ENCODE results near the gene ADGRV1. TPM values are rescaled to one million over a fixed set of nuclear protein-coding genes. Genes with fewer than 3 reads are reported as not detected.

ADGRV1 gene
- total RNA-seq, 2 experiments from 2014 or later: not detected

- DNase-seq (ENCODE audit: low spot score): no peak
- ChIA-PET CTCF (ENCODE audit: unreplicated experiment) (no interaction called here), POLR2A (interaction anchor here (0.9 to 1.0 kb wide), 2 partner anchors 13 to 423 kb away, joined by 3 read pairs; no protein-coding TSS in a partner anchor)
- BruUV-seq (replicated peaks): no TSS peak
- no peaks in the 10 kb centered on the region for H3K36me3 ChIP-seq (ENCODE audit: insufficient read depth, low read length)
- no peak overlapping the region for H3K27ac ChIP-seq (ENCODE audit: low read depth, low read length, poor library complexity, severe bottlenecking)
- no peaks in the 10 kb centered on the region for H3K9me2 ChIP-seq (ENCODE audit: insufficient read depth, low read length)
- H3K4me3 ChIP-seq (ENCODE audit: low read depth, low read length, poor library complexity, severe bottlenecking): no peak overlapping the region
- no peaks in the 10 kb centered on the region for H3K9me3 ChIP-seq (ENCODE audit: low read length)
- no peaks in the 10 kb centered on the region for H3K79me2 ChIP-seq (ENCODE audit: insufficient read depth, low read depth, low read length)
- H4K20me1 ChIP-seq (ENCODE audit: insufficient read depth, low read length): no peaks in the 10 kb centered on the region
- H3K4me1 ChIP-seq (ENCODE audit: insufficient read depth, low read length, poor library complexity, severe bottlenecking): no peaks in the 10 kb centered on the region
- no peak overlapping the region for H2AFZ ChIP-seq (ENCODE audit: low read length)
- no peak overlapping the region for H3K4me2 ChIP-seq (ENCODE audit: low read length)
- no peak for TF ChIP-seq EZH2phosphoT487 (IDR thresholded peaks at IDR 0.05; ENCODE audit: borderline replicate concordance, low read depth, low read length)
- no peak for TF ChIP-seq CTCF (conservative IDR thresholded peaks at IDR 0.05; ENCODE audit: low read length)
- intact Hi-C loops (cut with micrococcal nuclease; ENCODE audit: unreplicated experiment): no loop called here
Observed at GRCh38 chr5:91025956-91026355, 467.4 kb downstream of the ADGRV1 start.

- no peaks in the 10 kb centered on the region for H3K9me2 ChIP-seq (ENCODE audit: insufficient read depth, low read length)
- POLR2A ChIA-PET: interaction anchor here (0.6 to 0.9 kb wide), 3 partner anchors 9 to 161 kb away, joined by 3 read pairs; no protein-coding TSS in a partner anchor
- no peaks in the 10 kb centered on the region for H3K36me3 ChIP-seq (ENCODE audit: insufficient read depth, low read length)
- no peaks in the 10 kb centered on the region for H4K20me1 ChIP-seq (ENCODE audit: insufficient read depth, low read length)
- H3K27ac ChIP-seq (ENCODE audit: low read depth, low read length, poor library complexity, severe bottlenecking): no peak overlapping the region
- no peak overlapping the region for H3K4me3 ChIP-seq (ENCODE audit: low read depth, low read length, poor library complexity, severe bottlenecking)
- no peak for DNase-seq (ENCODE audit: low spot score)
- TF ChIP-seq CTCF (conservative IDR thresholded peaks at IDR 0.05; ENCODE audit: low read length) (no peak), EZH2phosphoT487 (IDR thresholded peaks at IDR 0.05; ENCODE audit: borderline replicate concordance, low read depth, low read length) (no peak)
- no TSS peak for BruUV-seq (replicated peaks)
- no peak overlapping the region for H2AFZ ChIP-seq (ENCODE audit: low read length)
- H3K79me2 ChIP-seq (ENCODE audit: insufficient read depth, low read depth, low read length): no peaks in the 10 kb centered on the region
- no peaks in the 10 kb centered on the region for H3K4me1 ChIP-seq (ENCODE audit: insufficient read depth, low read length, poor library complexity, severe bottlenecking)
- H3K9me3 ChIP-seq (ENCODE audit: low read length): no peaks in the 10 kb centered on the region
- CTCF ChIA-PET (ENCODE audit: unreplicated experiment): no interaction called here
- H3K4me2 ChIP-seq (ENCODE audit: low read length): no peak overlapping the region
- intact Hi-C loops (cut with micrococcal nuclease; ENCODE audit: unreplicated experiment): no loop called here
Observed at GRCh38 chr5:91026466-91026865, 467.9 kb downstream of the ADGRV1 start.

- no peak for DNase-seq (ENCODE audit: low spot score)
- Histone ChIP-seq H4K20me1 (ENCODE audit: insufficient read depth, low read length) (no peaks in the 10 kb centered on the region), H3K27ac (ENCODE audit: low read depth, low read length, poor library complexity, severe bottlenecking) (no peak overlapping the region), H3K9me2 (ENCODE audit: insufficient read depth, low read length) (no peaks in the 10 kb centered on the region), H3K4me2 (ENCODE audit: low read length) (no peak overlapping the region), H3K4me1 (ENCODE audit: insufficient read depth, low read length, poor library complexity, severe bottlenecking) (no peaks in the 10 kb centered on the region), H3K9me3 (ENCODE audit: low read length) (no peaks in the 10 kb centered on the region), H2AFZ (ENCODE audit: low read length) (no peak overlapping the region), H3K4me3 (ENCODE audit: low read depth, low read length, poor library complexity, severe bottlenecking) (no peak overlapping the region), H3K36me3 (ENCODE audit: insufficient read depth, low read length) (no peaks in the 10 kb centered on the region), H3K79me2 (ENCODE audit: insufficient read depth, low read depth, low read length) (no peaks in the 10 kb centered on the region)
- ChIA-PET CTCF (ENCODE audit: unreplicated experiment) (no interaction called here), POLR2A (interaction anchor here (0.7 to 1.2 kb wide), 2 partner anchors 11 to 111 kb away, joined by 3 to 4 read pairs; no protein-coding TSS in a partner anchor)
- no TSS peak for BruUV-seq (replicated peaks)
- intact Hi-C loops (cut with micrococcal nuclease; ENCODE audit: unreplicated experiment): loop anchor here (2.0 kb wide), 1 partner anchor 57 kb away; no protein-coding TSS in a partner anchor
- TF ChIP-seq CTCF (conservative IDR thresholded peaks at IDR 0.05; ENCODE audit: low read length): no peak
- TF ChIP-seq EZH2phosphoT487 (IDR thresholded peaks at IDR 0.05; ENCODE audit: borderline replicate concordance, low read depth, low read length): no peak
Observed at GRCh38 chr5:91027405-91028139, 469.0 kb downstream of the ADGRV1 start.
